Suprapubic skin (tissue), 4 donors: Measurements from ENCODE around the gene PPP1R15B. TPM values are rescaled to one million over a fixed set of nuclear protein-coding genes. Genes with fewer than 3 reads are reported as not detected.
A peak's percentile ranks its signal among the peaks of the same experiment; 100 is the strongest.
"Not testable (repeated sequence)": the region's sequence is repeated elsewhere in the genome, so short reads cannot be mapped to it uniquely, and the experiment has no call there.

ENCODE experiments used
- DNase-seq, 2 donors: peaks; one replicate each; pipeline ENCODE4 v3.0.0-alpha.2; 2019; ENCODE audit warnings: low spot score in 2 of 2
- H3K27ac ChIP-seq: fragments of 200-600 bp; sonication (generic); one replicate; pipeline ENCODE4 v1.5.1; 2019
- H3K27me3 ChIP-seq: fragments of 200-600 bp; sonication (generic); one replicate; pipeline ENCODE4 v1.5.1; 2019
- H3K36me3 ChIP-seq: fragments of 200-600 bp; sonication (generic); one replicate; pipeline ENCODE4 v1.5.1; 2019
- H3K4me1 ChIP-seq: fragments of 200-600 bp; sonication (generic); one replicate; pipeline ENCODE4 v1.5.1; 2019
- H3K4me3 ChIP-seq: fragments of 200-600 bp; sonication (generic); one replicate; pipeline ENCODE4 v1.5.1; 2019; ENCODE audit warnings: mild to moderate bottlenecking
- H3K9me3 ChIP-seq: fragments of 200-600 bp; sonication (generic); one replicate; pipeline ENCODE4 v1.5.1; 2019
- CTCF ChIP-seq, 2 donors: fragments of 200-600 bp in 1 of 2; fragments of 450-650 bp in 1 of 2; sonication (generic) in 1 of 2; IDR thresholded peaks; one replicate each; pipeline ENCODE4 v1.5.1; 2016 to 2019; ENCODE audit warnings: antibody characterized with exemption in 2 of 2, mild to moderate bottlenecking in 1 of 2, moderate library complexity in 1 of 2
- EP300 ChIP-seq: sonication (generic); formaldehyde crosslinking; IDR thresholded peaks from one replicate; pipeline ENCODE4 v1.6.1; 2017; ENCODE audit warnings: antibody characterized with exemption
- POLR2A ChIP-seq, 2 donors: fragments of 450-650 bp; IDR thresholded peaks; one replicate each; pipeline ENCODE4 v1.6.1; 2017; ENCODE audit warnings: antibody characterized with exemption in 2 of 2, mild to moderate bottlenecking in 2 of 2, moderate library complexity in 2 of 2
- POLR2AphosphoS5 ChIP-seq, 3 donors: sonication (generic); formaldehyde crosslinking; IDR thresholded peaks; one replicate each; pipeline ENCODE4 v1.6.1; 2017; ENCODE audit warnings: antibody characterized with exemption in 3 of 3
- WGBS: methylation state at CpG from one replicate; pipeline ENCODE4 v1.1.5; 2018; 5-methylcytosine and 5-hydroxymethylcytosine counted together
- total RNA-seq, 4 donors: library from RNA; depleted of rRNA; stranded (reverse); fragments of >200 nt; gene quantifications; one replicate each; pipeline ENCODE4 v1.1.0, GENCODE V29; 2016

Gene PPP1R15B
- total RNA-seq, 4 donors from 2014 or later, result 51.2 to 66.4 (median 56.7) TPM

GRCh38 chr1:204424621-204425020 is 13.0 kb upstream of the PPP1R15B start:
- Histone ChIP-seq H3K4me1 (peaks cover 18% of the 10 kb centered on the region), H3K36me3 (peaks cover 46% of the 10 kb centered on the region), H3K9me3 (no peaks in the 10 kb centered on the region), H3K4me3 (no peak overlapping the region), H3K27me3 (no peaks in the 10 kb centered on the region), H3K27ac (no peak overlapping the region)
- TF ChIP-seq POLR2A (IDR thresholded peaks at IDR 0.05), result no peak
- TF ChIP-seq CTCF (IDR thresholded peaks at IDR 0.05), result no peak
- TF ChIP-seq EP300, result no peak
- TF ChIP-seq POLR2AphosphoS5 (IDR thresholded peaks at IDR 0.05), result no peak
- DNase-seq, result no peak
- 67% methylated on average over 1 of the region's 10 CpGs for WGBS

GRCh38 chr1:204422061-204422705 is 10.6 kb upstream of the PPP1R15B start:
- H3K27me3 ChIP-seq, DNase-seq, H3K9me3 ChIP-seq, H3K4me3 ChIP-seq: not testable (repeated sequence)
- Histone ChIP-seq H3K27ac (peak overlapping the region; percentile 4), H3K4me1 (peaks cover 41% of the 10 kb centered on the region), H3K36me3 (peaks cover 23% of the 10 kb centered on the region)
- WGBS, result 89% methylated on average over 8 of the region's 8 CpGs

- Histone ChIP-seq H3K9me3 (no peaks in the 10 kb centered on the region), H3K27me3 (no peaks in the 10 kb centered on the region), H3K36me3 (peaks cover 23% of the 10 kb centered on the region), H3K27ac (no peak overlapping the region), H3K4me1 (peaks cover 45% of the 10 kb centered on the region), H3K4me3 (no peak overlapping the region)
- TF ChIP-seq POLR2A (IDR thresholded peaks at IDR 0.05) (no peak), CTCF (IDR thresholded peaks at IDR 0.05) (no peak), EP300 (no peak)
- DNase-seq, result no peak
- 100% methylated on average over 1 of the region's 1 CpG for whole genome bisulfite sequencing
Measured at GRCh38 chr1:204421441-204421840, 9.8 kb upstream of the PPP1R15B start.

- no peaks in the 10 kb centered on the region for H3K27me3 ChIP-seq
- WGBS, result 71% methylated on average over 7 of the region's 7 CpGs
- no peak overlapping the region for H3K4me3 ChIP-seq
- TF ChIP-seq POLR2AphosphoS5 (IDR thresholded peaks at IDR 0.05) (no peak), EP300 (no peak), POLR2A (IDR thresholded peaks at IDR 0.05) (no peak), CTCF (IDR thresholded peaks at IDR 0.05) (no peak)
- H3K9me3 ChIP-seq, result no peaks in the 10 kb centered on the region
- H3K36me3 ChIP-seq, result peaks cover 21% of the 10 kb centered on the region
- DNase-seq, result no peak
- no peak overlapping the region for H3K27ac ChIP-seq
- H3K4me1 ChIP-seq, result peaks cover 47% of the 10 kb centered on the region
Measured at GRCh38 chr1:204420039-204421004, 8.7 kb upstream of the PPP1R15B start.

GRCh38 chr1:204419064-204419403 is 7.4 kb upstream of the PPP1R15B start:
- H3K9me3 ChIP-seq, result no peaks in the 10 kb centered on the region
- peaks cover 49% of the 10 kb centered on the region for H3K4me1 ChIP-seq
- no peak for DNase-seq
- no peak for TF ChIP-seq CTCF (IDR thresholded peaks at IDR 0.05)
- no peak for TF ChIP-seq POLR2AphosphoS5 (IDR thresholded peaks at IDR 0.05)
- TF ChIP-seq POLR2A (IDR thresholded peaks at IDR 0.05), result no peak
- TF ChIP-seq EP300, result no peak
- no peaks in the 10 kb centered on the region for H3K27me3 ChIP-seq
- H3K36me3 ChIP-seq, result peaks cover 8% of the 10 kb centered on the region
- no peak overlapping the region for H3K4me3 ChIP-seq
- H3K27ac ChIP-seq, result peak overlapping the region; percentile 92
